ENCODE data around the gene IKBIP. TPM values are rescaled to one million over a fixed set of nuclear protein-coding genes. Genes with fewer than 3 reads are reported as not detected.
"Not testable (repeated sequence)": the region's sequence is repeated elsewhere in the genome, so short reads cannot be mapped to it uniquely, and the experiment has no call there.

The IKBIP gene
- total and polyA plus RNA-seq, 7 donors: 4.8 to 15.2 (median 7.2) TPM

GRCh38 chr12:98612696-98613334, 31.8 kb downstream of the IKBIP start:
- no peak overlapping the region for H3K4me3 ChIP-seq
- no peak overlapping the region for H3K27ac ChIP-seq
- no peak for DNase-seq
- no peaks in the 10 kb centered on the region for H3K4me1 ChIP-seq
- intact Hi-C loops (cut with DNase I): no loop called here
- 62 to 78% methylated on average over 5 of the region's 5 CpGs for WGBS, 2 donors
- no peaks in the 10 kb centered on the region for H3K36me3 ChIP-seq
- no peaks in the 10 kb centered on the region for H3K9me3 ChIP-seq
- H3K27me3 ChIP-seq: no peaks in the 10 kb centered on the region
- TF ChIP-seq POLR2A (IDR thresholded peaks at IDR 0.05) (no peak), POLR2AphosphoS5 (IDR thresholded peaks at IDR 0.05) (no peak), CTCF (IDR thresholded peaks at IDR 0.05) (no peak), EP300 (IDR thresholded peaks at IDR 0.05) (no peak)

- H3K36me3 ChIP-seq: no peaks in the 10 kb centered on the region
- no peak overlapping the region for H3K4me3 ChIP-seq
- no peaks in the 10 kb centered on the region for H3K27me3 ChIP-seq
- H3K27ac ChIP-seq: no peak overlapping the region
- intact Hi-C loops (cut with DNase I): no loop called here
- no peak for DNase-seq
- no peaks in the 10 kb centered on the region for H3K4me1 ChIP-seq
- no peak for TF ChIP-seq CTCF (IDR thresholded peaks at IDR 0.05)
- no peak for TF ChIP-seq EP300 (IDR thresholded peaks at IDR 0.05)
- no peak for TF ChIP-seq POLR2AphosphoS5 (IDR thresholded peaks at IDR 0.05)
- TF ChIP-seq POLR2A (IDR thresholded peaks at IDR 0.05): no peak
- 93 to 97% methylated on average over 2 of the region's 2 CpGs for WGBS, 2 donors
- no peaks in the 10 kb centered on the region for H3K9me3 ChIP-seq
These were observed 34.0 kb downstream of the IKBIP start for GRCh38 chr12:98610596-98610995.

GRCh38 chr12:98606359-98606988, 38.1 kb downstream of the IKBIP start:
- intact Hi-C loops (cut with DNase I): no loop called here
- 64 to 71% methylated on average over 2 of the region's 2 CpGs for WGBS, 2 donors
- TF ChIP-seq POLR2AphosphoS5 (IDR thresholded peaks at IDR 0.05): no peak
- TF ChIP-seq CTCF (IDR thresholded peaks at IDR 0.05): no peak
- TF ChIP-seq POLR2A (IDR thresholded peaks at IDR 0.05): no peak
- TF ChIP-seq EP300 (IDR thresholded peaks at IDR 0.05): no peak
- H3K27ac ChIP-seq: no peak overlapping the region
- H3K36me3 ChIP-seq: peaks cover 22 to 40% (median 25%) of the 10 kb centered on the region in 4 donors
- H3K4me1 ChIP-seq: no peaks in the 10 kb centered on the region
- no peak overlapping the region for H3K4me3 ChIP-seq
- no peaks in the 10 kb centered on the region for H3K9me3 ChIP-seq
- no peaks in the 10 kb centered on the region for H3K27me3 ChIP-seq
- DNase-seq: no peak

- Histone ChIP-seq H3K36me3 (peaks cover 54 to 85% (median 65%) of the 10 kb centered on the region in 4 donors), H3K4me1 (peaks cover 0 to 13% (median 7%) of the 10 kb centered on the region in 4 donors), H3K9me3 (no peaks in the 10 kb centered on the region), H3K4me3 (no peak overlapping the region), H3K27me3 (no peaks in the 10 kb centered on the region), H3K27ac (no peak overlapping the region)
- intact Hi-C loops (cut with DNase I): no loop called here
- WGBS, 2 donors: 96 to 97% methylated on average over 8 of the region's 8 CpGs
- DNase-seq: no peak
- TF ChIP-seq POLR2AphosphoS5 (IDR thresholded peaks at IDR 0.05) (no peak), EP300 (IDR thresholded peaks at IDR 0.05) (no peak), CTCF (IDR thresholded peaks at IDR 0.05) (no peak), POLR2A (IDR thresholded peaks at IDR 0.05) (no peak)
These were observed 42.7 kb downstream of the IKBIP start for GRCh38 chr12:98601924-98602323.

GRCh38 chr12:98597313-98597712, 47.3 kb downstream of the IKBIP start:
- intact Hi-C loops (cut with DNase I); H3K9me3 ChIP-seq; H3K27ac ChIP-seq; H3K27me3 ChIP-seq; DNase-seq; H3K4me3 ChIP-seq: not testable (repeated sequence)
- H3K4me1 ChIP-seq: peaks cover 0 to 40% (median 30%) of the 10 kb centered on the region in 4 donors
- peaks cover 36 to 66% (median 48%) of the 10 kb centered on the region in 4 donors for H3K36me3 ChIP-seq
- 85 to 96% methylated on average over 5 of the region's 5 CpGs for WGBS, 2 donors

Measured in sigmoid colon (tissue), 7 donors.